Smooth muscle cell (in vitro differentiated cells): ENCODE measurements around the gene PCSK2. TPM values are rescaled to one million over a fixed set of nuclear protein-coding genes. Genes with fewer than 3 reads are reported as not detected.

Experiments used
- DNase-seq: peaks from one replicate; lab custom pipeline; 2025; ENCODE audit not compliant: unreplicated experiment; lab: John Stamatoyannopoulos, UW
- H2AFZ ChIP-seq: fragments of 200-600 bp; sonication (generic); 2 replicates; pipeline ENCODE4 v1.6.0; 2016; ENCODE audit warnings: antibody characterized with exemption, low read depth, mild to moderate bottlenecking
- H3F3A ChIP-seq: fragments of 200-600 bp; sonication (generic); 2 replicates; pipeline ENCODE4 v1.6.0; 2017; ENCODE audit warnings: antibody characterized with exemption, low read depth
- H3K27ac ChIP-seq: fragments of 200-600 bp; sonication (generic); 2 replicates; pipeline ENCODE4 v1.5.1; 2016; ENCODE audit warnings: low read depth, mild to moderate bottlenecking
- H3K27me3 ChIP-seq: fragments of 200-600 bp; sonication (generic); 2 replicates; pipeline ENCODE4 v1.6.1; 2016; ENCODE audit warnings: low read depth, mild to moderate bottlenecking
- H3K36me3 ChIP-seq: fragments of 200-600 bp; sonication (generic); 2 replicates; pipeline ENCODE4 v1.5.1; 2016; ENCODE audit warnings: low read depth
- H3K4me1 ChIP-seq: fragments of 200-600 bp; sonication (generic); 2 replicates; pipeline ENCODE4 v1.5.1; 2016; ENCODE audit warnings: low read depth
- H3K4me2 ChIP-seq: fragments of 200-600 bp; sonication (generic); 2 replicates; pipeline ENCODE4 v1.6.0; 2016; ENCODE audit warnings: mild to moderate bottlenecking
- H3K4me3 ChIP-seq: fragments of 200-600 bp; sonication (generic); 2 replicates; pipeline ENCODE4 v1.5.1; 2016; ENCODE audit warnings: mild to moderate bottlenecking
- H3K79me2 ChIP-seq: fragments of 200-600 bp; sonication (generic); 2 replicates; pipeline ENCODE4 v1.6.0; 2016; ENCODE audit warnings: low read depth, mild to moderate bottlenecking
- H3K9ac ChIP-seq: fragments of 200-600 bp; sonication (generic); 2 replicates; pipeline ENCODE4 v1.6.0; 2016; ENCODE audit warnings: low read depth
- H3K9me3 ChIP-seq: fragments of 200-600 bp; sonication (generic); replicated peaks from 2 replicates; pipeline ENCODE4 v1.5.1; 2016; ENCODE audit warnings: low read depth
- H4K20me1 ChIP-seq: fragments of 200-600 bp; sonication (generic); 2 replicates; pipeline ENCODE4 v1.6.0; 2016; ENCODE audit warnings: low read depth
- CTCF ChIP-seq: fragments of 200-600 bp; sonication (generic); IDR thresholded peaks from 2 replicates; pipeline ENCODE4 v1.5.1; 2017; ENCODE audit warnings: borderline replicate concordance, mild to moderate bottlenecking, antibody characterized with exemption; ENCODE audit not compliant: insufficient read depth, poor library complexity, severe bottlenecking
- WGBS: methylation state at CpG from one replicate; pipeline ENCODE4 v1.1.7; 2016; ENCODE audit warnings: low lambda C conversion rate; 5-methylcytosine and 5-hydroxymethylcytosine counted together
- polyA plus RNA-seq: library from polyadenylated mRNA; unstranded; fragments of >200 nt; fragmentation: Nextera tagmentation; extraction: Ambion mirVana; gene quantifications from 2 replicates; pipeline ENCODE4 v1.2.1, GENCODE V29; 2016
- total RNA-seq: library from RNA; depleted of rRNA; stranded (reverse); fragments of >200 nt; gene quantifications from 2 replicates; pipeline ENCODE4 v1.2.3, GENCODE V29; 2014

PCSK2 gene
- total and polyA plus RNA-seq, 2 experiments from 2014 or later = not detected

- no peaks in the 10 kb centered on the region for H3F3A ChIP-seq
- no peak overlapping the region for H3K9ac ChIP-seq
- no peaks in the 10 kb centered on the region for H3K36me3 ChIP-seq
- no peaks in the 10 kb centered on the region for H4K20me1 ChIP-seq
- H3K4me1 ChIP-seq = no peaks in the 10 kb centered on the region
- no peak overlapping the region for H2AFZ ChIP-seq
- no peak overlapping the region for H3K27ac ChIP-seq
- no peak overlapping the region for H3K4me3 ChIP-seq
- 92% methylated on average over 9 of the region's 9 CpGs for WGBS
- no peaks in the 10 kb centered on the region for H3K9me3 ChIP-seq
- TF ChIP-seq CTCF = no peak
- no peak overlapping the region for H3K4me2 ChIP-seq
- H3K27me3 ChIP-seq = no peaks in the 10 kb centered on the region
- no peaks in the 10 kb centered on the region for H3K79me2 ChIP-seq
- DNase-seq = no peak
Observed at GRCh38 chr20:17470973-17471372, 244.1 kb downstream of the PCSK2 start.

- 86% methylated on average over 10 of the region's 10 CpGs for WGBS
- H3K4me1 ChIP-seq = no peaks in the 10 kb centered on the region
- H3K4me3 ChIP-seq = no peak overlapping the region
- TF ChIP-seq CTCF = no peak
- H3K9me3 ChIP-seq = no peaks in the 10 kb centered on the region
- H4K20me1 ChIP-seq = no peaks in the 10 kb centered on the region
- no peaks in the 10 kb centered on the region for H3K27me3 ChIP-seq
- no peak overlapping the region for H3K4me2 ChIP-seq
- no peak for DNase-seq
- H3K9ac ChIP-seq = no peak overlapping the region
- H2AFZ ChIP-seq = no peak overlapping the region
- H3K36me3 ChIP-seq = no peaks in the 10 kb centered on the region
- H3K79me2 ChIP-seq = no peaks in the 10 kb centered on the region
- no peak overlapping the region for H3K27ac ChIP-seq
- H3F3A ChIP-seq = no peaks in the 10 kb centered on the region
Observed at GRCh38 chr20:17471606-17472187, 244.9 kb downstream of the PCSK2 start.

DNA sequence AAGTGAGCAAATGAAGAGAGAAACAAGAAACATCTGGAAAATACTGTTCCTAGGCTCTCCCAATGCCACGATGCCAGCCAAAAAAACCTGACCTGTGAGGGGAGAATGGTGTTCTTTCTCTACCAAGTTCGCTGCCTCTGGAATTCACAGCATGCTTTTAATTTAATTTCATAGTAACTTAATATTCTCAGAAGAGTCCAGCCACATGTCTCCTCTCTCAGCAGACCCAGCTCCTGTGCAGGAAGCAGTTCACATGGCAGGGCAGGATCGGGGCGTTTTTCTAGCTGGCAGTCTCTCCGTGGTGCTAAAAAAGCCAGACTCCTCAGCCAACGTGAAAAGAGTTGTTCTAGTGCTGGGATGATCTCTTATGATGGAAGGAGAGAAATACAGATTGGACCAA lies 246.8 kb downstream of the PCSK2 start:
- TF ChIP-seq CTCF = no peak
- no peak overlapping the region for H3K9ac ChIP-seq
- no peaks in the 10 kb centered on the region for H3K9me3 ChIP-seq
- no peak overlapping the region for H3K4me2 ChIP-seq
- H3K27ac ChIP-seq = no peak overlapping the region
- no peak overlapping the region for H3K4me3 ChIP-seq
- no peak overlapping the region for H2AFZ ChIP-seq
- no peaks in the 10 kb centered on the region for H4K20me1 ChIP-seq
- DNase-seq = no peak
- H3K4me1 ChIP-seq = no peaks in the 10 kb centered on the region
- no peaks in the 10 kb centered on the region for H3K36me3 ChIP-seq
- no peaks in the 10 kb centered on the region for H3K27me3 ChIP-seq
- no peaks in the 10 kb centered on the region for H3K79me2 ChIP-seq
- 91% methylated on average over 6 of the region's 6 CpGs for WGBS
- no peaks in the 10 kb centered on the region for H3F3A ChIP-seq

DNA sequence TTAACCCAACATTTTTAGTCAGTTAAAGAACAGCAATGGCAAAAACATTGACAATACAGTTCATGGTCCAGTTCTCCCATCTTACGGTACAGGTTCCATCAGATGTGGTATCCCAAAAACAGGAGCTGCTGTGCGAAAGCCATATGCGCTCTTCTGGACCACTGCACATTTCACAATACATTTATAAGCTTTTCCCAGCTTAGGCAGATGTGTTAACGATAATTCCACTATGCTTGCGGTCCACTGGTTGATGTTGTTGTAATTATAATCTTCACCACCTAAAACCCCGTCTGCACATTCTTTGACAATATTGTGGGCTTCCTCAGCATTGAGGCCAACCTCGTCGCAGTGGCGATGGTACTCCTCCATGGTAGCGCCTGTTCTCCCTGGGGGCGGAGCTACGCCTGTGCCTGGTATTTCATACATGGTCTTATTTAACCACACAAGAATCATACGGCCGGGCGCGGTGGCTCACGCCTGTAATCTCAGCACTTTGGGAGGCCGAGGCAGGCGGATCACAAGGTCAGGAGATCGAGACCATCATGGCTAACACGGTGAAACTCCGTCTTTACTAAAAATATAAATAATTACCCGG lies 252.3 kb downstream of the PCSK2 start:
- Histone ChIP-seq H3K4me1 (no peaks in the 10 kb centered on the region), H3K36me3 (no peaks in the 10 kb centered on the region), H3K27me3 (no peaks in the 10 kb centered on the region), H4K20me1 (no peaks in the 10 kb centered on the region), H3K27ac (no peak overlapping the region), H3K9me3 (no peaks in the 10 kb centered on the region), H2AFZ (no peak overlapping the region), H3K4me3 (no peak overlapping the region), H3K4me2 (no peak overlapping the region), H3K79me2 (no peaks in the 10 kb centered on the region), H3F3A (no peaks in the 10 kb centered on the region), H3K9ac (no peak overlapping the region)
- WGBS = 94% methylated on average over 23 of the region's 23 CpGs
- TF ChIP-seq CTCF = no peak
- no peak for DNase-seq
